ENCODE results near the gene LRRC1.

- TF ChIP-seq EZH2 (IDR thresholded peaks at IDR 0.05) (no peak), POLR2AphosphoS5 (IDR thresholded peaks at IDR 0.05; ENCODE audit: borderline replicate concordance, low read depth, low read length) (no peak), FOXP2 (optimal IDR thresholded peaks at IDR 0.05; ENCODE audit: control extremely low read depth, extremely low read length, insufficient read depth) (no peak)
Measured at GRCh38 chr6:53906842-53907241, 112.0 kb downstream of the LRRC1 start.

Measured in SK-N-MC (cell line).